OCI-LY7 (cell line): ENCODE data around the gene LRIT1. TPM values are rescaled to one million over a fixed set of nuclear protein-coding genes. Genes with fewer than 3 reads are reported as not detected.

Source experiments
- BruUV-seq: library from RNA; stranded (reverse); fragments of 400-500 nt; replicated peaks from 2 replicates; lab custom pipeline; 2021; lab: Mats Ljungman, UMichigan
- CTCF ChIA-PET: fragments of 300-600 bp; sonication (Branson Sonifier 250); formaldehyde crosslinking; loops from one replicate; lab custom pipeline; 2022; ENCODE audit warnings: antibody characterized with exemption; ENCODE audit not compliant: unreplicated experiment; lab: Charles Lee
- POLR2A ChIA-PET: fragments of 300-600 bp; sonication (Branson Sonifier 250); formaldehyde crosslinking; loops from one replicate; lab custom pipeline; 2022; ENCODE audit warnings: antibody characterized with exemption; lab: Charles Lee
- DNase-seq: peaks from one replicate; pipeline ENCODE4 v3.0.0-alpha.2; 2015; ENCODE audit warnings: low spot score
- H2AFZ ChIP-seq: fragments of 200-600 bp; sonication (generic), shearing (Covaris generic); 2 replicates; pipeline ENCODE4 v1.6.1; 2014; ENCODE audit warnings: mild to moderate bottlenecking, antibody characterized with exemption, low read length, moderate library complexity
- H3K27ac ChIP-seq: fragments of 200-600 bp; sonication (generic); 2 replicates; pipeline ENCODE4 v1.5.1; 2014; ENCODE audit warnings: mixed run types, low read depth, mild to moderate bottlenecking, moderate library complexity, low read length, inconsistent platforms; ENCODE audit not compliant: poor library complexity, severe bottlenecking
- H3K36me3 ChIP-seq: fragments of 200-600 bp; sonication (generic); 2 replicates; pipeline ENCODE4 v1.6.1; 2014; ENCODE audit warnings: mild to moderate bottlenecking, antibody characterized with exemption, low read length, moderate library complexity, mixed read lengths; ENCODE audit not compliant: insufficient read depth
- H3K4me1 ChIP-seq: fragments of 200-600 bp; sonication (generic); 2 replicates; pipeline ENCODE4 v1.5.1; 2014; ENCODE audit warnings: mild to moderate bottlenecking, low read length; ENCODE audit not compliant: insufficient read depth, poor library complexity, severe bottlenecking
- H3K4me2 ChIP-seq: fragments of 200-600 bp; sonication (generic); 2 replicates; pipeline ENCODE4 v1.6.1; 2014; ENCODE audit warnings: mild to moderate bottlenecking, low read length
- H3K4me3 ChIP-seq: fragments of 200-600 bp; sonication (generic); 2 replicates; pipeline ENCODE4 v1.5.1; 2014; ENCODE audit warnings: mild to moderate bottlenecking, low read depth, low read length; ENCODE audit not compliant: poor library complexity, severe bottlenecking
- H3K79me2 ChIP-seq: fragments of 200-600 bp; sonication (generic); 2 replicates; pipeline ENCODE4 v1.6.1; 2016; ENCODE audit warnings: low read depth, mild to moderate bottlenecking, low read length, moderate library complexity, mixed read lengths; ENCODE audit not compliant: insufficient read depth
- H3K9me2 ChIP-seq: fragments of 200-600 bp; sonication (generic); 2 replicates; pipeline ENCODE4 v1.6.1; 2016; ENCODE audit warnings: mild to moderate bottlenecking, low read length, mixed read lengths; ENCODE audit not compliant: insufficient read depth
- H3K9me3 ChIP-seq: fragments of 200-600 bp; sonication (generic); 2 replicates; pipeline ENCODE4 v1.6.1; 2014; ENCODE audit warnings: mild to moderate bottlenecking, mixed run types, low read length, mixed read lengths
- H4K20me1 ChIP-seq: fragments of 200-600 bp; sonication (generic); 2 replicates; pipeline ENCODE4 v1.6.1; 2014; ENCODE audit warnings: mild to moderate bottlenecking, antibody characterized with exemption, low read length, moderate library complexity, mixed read lengths; ENCODE audit not compliant: insufficient read depth
- EZH2phosphoT487 ChIP-seq: fragments of 200-600 bp; sonication (generic); IDR thresholded peaks from 2 replicates; pipeline ENCODE4 v1.6.1; 2018; ENCODE audit warnings: low read depth, borderline replicate concordance, mild to moderate bottlenecking, mixed run types, antibody characterized with exemption, low read length, moderate library complexity, mixed read lengths
- intact Hi-C: fragments of 100-400 bp; cut with micrococcal nuclease; formaldehyde crosslinking; loops from one replicate; pipeline ENCODE4 v1.10.0; 2022; ENCODE audit not compliant: unreplicated experiment
- total RNA-seq, 2 experiments: library from RNA; depleted of rRNA in 1 of 2; stranded (reverse); fragments of >200 nt in 1 of 2; shearing (Covaris generic) in 1 of 2; gene quantifications; 2 replicates each; pipeline ENCODE4 v1.2.3, GENCODE V29; 2014 to 2022
- TF ChIP-seq, protein P1 (sequence below): fragments of 200-600 bp; sonication (generic); conservative IDR thresholded peaks from 2 replicates; pipeline ENCODE4 v1.5.1; 2014; ENCODE audit warnings: mild to moderate bottlenecking, antibody characterized with exemption, low read length, moderate library complexity, mixed read lengths

The LRIT1 gene
- total RNA-seq, 2 experiments from 2014 or later: not detected

GRCh38 chr10:84258034-84258695 lies 16.8 kb upstream of the LRIT1 start:
- H3K9me2 ChIP-seq: no peaks in the 10 kb centered on the region
- no peaks in the 10 kb centered on the region for H3K9me3 ChIP-seq
- no peak overlapping the region for H3K4me3 ChIP-seq
- no peaks in the 10 kb centered on the region for H3K36me3 ChIP-seq
- H2AFZ ChIP-seq: no peak overlapping the region
- BruUV-seq: no TSS peak
- CTCF ChIA-PET: no interaction called here
- no peak for TF ChIP-seq EZH2phosphoT487
- TF ChIP-seq, protein P1, sequence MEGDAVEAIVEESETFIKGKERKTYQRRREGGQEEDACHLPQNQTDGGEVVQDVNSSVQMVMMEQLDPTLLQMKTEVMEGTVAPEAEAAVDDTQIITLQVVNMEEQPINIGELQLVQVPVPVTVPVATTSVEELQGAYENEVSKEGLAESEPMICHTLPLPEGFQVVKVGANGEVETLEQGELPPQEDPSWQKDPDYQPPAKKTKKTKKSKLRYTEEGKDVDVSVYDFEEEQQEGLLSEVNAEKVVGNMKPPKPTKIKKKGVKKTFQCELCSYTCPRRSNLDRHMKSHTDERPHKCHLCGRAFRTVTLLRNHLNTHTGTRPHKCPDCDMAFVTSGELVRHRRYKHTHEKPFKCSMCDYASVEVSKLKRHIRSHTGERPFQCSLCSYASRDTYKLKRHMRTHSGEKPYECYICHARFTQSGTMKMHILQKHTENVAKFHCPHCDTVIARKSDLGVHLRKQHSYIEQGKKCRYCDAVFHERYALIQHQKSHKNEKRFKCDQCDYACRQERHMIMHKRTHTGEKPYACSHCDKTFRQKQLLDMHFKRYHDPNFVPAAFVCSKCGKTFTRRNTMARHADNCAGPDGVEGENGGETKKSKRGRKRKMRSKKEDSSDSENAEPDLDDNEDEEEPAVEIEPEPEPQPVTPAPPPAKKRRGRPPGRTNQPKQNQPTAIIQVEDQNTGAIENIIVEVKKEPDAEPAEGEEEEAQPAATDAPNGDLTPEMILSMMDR: no peak
- H3K4me2 ChIP-seq: no peak overlapping the region
- intact Hi-C loops: no loop called here
- H3K79me2 ChIP-seq: no peaks in the 10 kb centered on the region
- POLR2A ChIA-PET: no interaction called here
- no peaks in the 10 kb centered on the region for H4K20me1 ChIP-seq
- no peak for DNase-seq
- H3K27ac ChIP-seq: no peak overlapping the region
- H3K4me1 ChIP-seq: no peaks in the 10 kb centered on the region

DNA sequence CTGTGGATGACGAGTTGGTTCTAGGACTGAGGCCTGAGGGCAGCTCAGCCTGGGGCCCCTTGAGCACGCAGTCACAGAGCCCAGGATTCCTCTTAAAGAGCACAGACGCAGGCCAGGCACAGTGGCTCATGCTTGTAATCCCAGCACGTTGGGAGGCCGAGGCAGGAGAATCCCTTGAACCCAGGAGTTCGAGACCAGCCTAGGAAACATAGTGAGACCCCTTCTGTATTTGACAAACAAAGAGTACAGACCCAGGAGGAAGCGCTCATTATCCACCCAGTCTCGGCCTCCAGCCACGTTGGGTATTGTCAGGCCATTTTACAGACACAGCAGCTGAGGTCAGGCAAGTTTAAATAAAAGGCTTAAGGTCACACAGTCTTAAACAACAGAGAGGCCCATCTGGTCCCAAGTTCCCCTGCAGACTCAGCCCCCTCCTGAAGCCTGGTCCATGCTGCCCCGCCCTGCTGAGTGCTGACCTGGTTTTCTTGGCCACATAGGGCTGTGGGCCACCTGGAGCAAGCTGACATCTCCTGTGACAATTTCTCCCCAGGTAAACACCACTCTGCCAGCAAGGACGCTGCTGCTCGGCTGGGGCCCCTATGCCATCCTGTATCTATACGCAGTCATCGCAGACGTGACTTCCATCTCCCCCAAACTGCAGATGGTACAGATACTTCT lies 16.1 kb upstream of the LRIT1 start:
- Histone ChIP-seq H3K4me1 (no peaks in the 10 kb centered on the region), H3K4me3 (no peak overlapping the region), H3K79me2 (no peaks in the 10 kb centered on the region), H3K9me2 (no peaks in the 10 kb centered on the region), H2AFZ (no peak overlapping the region), H3K36me3 (no peaks in the 10 kb centered on the region), H4K20me1 (no peaks in the 10 kb centered on the region), H3K4me2 (no peak overlapping the region), H3K9me3 (no peaks in the 10 kb centered on the region), H3K27ac (no peak overlapping the region)
- BruUV-seq: no TSS peak
- POLR2A ChIA-PET: no interaction called here
- DNase-seq: no peak
- TF ChIP-seq, protein P1: no peak
- no peak for TF ChIP-seq EZH2phosphoT487
- CTCF ChIA-PET: no interaction called here
- intact Hi-C loops: no loop called here
